GM19023 (cell line): ENCODE data around the gene IFT27.
"Not testable (repeated sequence)": the region's sequence is repeated elsewhere in the genome, so short reads cannot be mapped to it uniquely, and the experiment has no call there.

Experiments
- ATAC-seq: cut with Tn5 transposase; IDR thresholded peaks from one replicate; pipeline ENCODE4 v1.9.1; 2021; ENCODE audit warnings: mild to moderate bottlenecking, moderate library complexity; ENCODE audit not compliant: unreplicated experiment

Gene IFT27

GRCh38 chr22:36745301-36745995 lies 30.5 kb downstream of the IFT27 start:
- ATAC-seq: no peak

GRCh38 chr22:36744791-36745190 lies 31.1 kb downstream of the IFT27 start:
- ATAC-seq: no peak

GRCh38 chr22:36744413-36744765 lies 31.5 kb downstream of the IFT27 start:
- ATAC-seq: no peak

- ATAC-seq: no peak
Observed at GRCh38 chr22:36743591-36744412, 32.1 kb downstream of the IFT27 start.

- ATAC-seq: no peak
Observed at GRCh38 chr22:36743011-36743410, 32.9 kb downstream of the IFT27 start.

GRCh38 chr22:36741968-36742367 lies 34.0 kb downstream of the IFT27 start:
- ATAC-seq: no peak

GRCh38 chr22:36741204-36741793 lies 34.6 kb downstream of the IFT27 start:
- no peak for ATAC-seq

- no peak for ATAC-seq
Observed at GRCh38 chr22:36740716-36741115, 35.2 kb downstream of the IFT27 start.

GRCh38 chr22:36739185-36739584 lies 36.7 kb downstream of the IFT27 start:
- no peak for ATAC-seq

GRCh38 chr22:36738416-36739020 lies 37.4 kb downstream of the IFT27 start:
- ATAC-seq: no peak

GRCh38 chr22:36737776-36738175 lies 38.1 kb downstream of the IFT27 start:
- no peak for ATAC-seq

GRCh38 chr22:36736701-36737320 lies 39.1 kb downstream of the IFT27 start:
- no peak for ATAC-seq

- no peak for ATAC-seq
Observed at GRCh38 chr22:36734171-36735058, 41.5 kb downstream of the IFT27 start.

- ATAC-seq: no peak
Observed at GRCh38 chr22:36733271-36733670, 42.6 kb downstream of the IFT27 start.

GRCh38 chr22:36732609-36733008 lies 43.3 kb downstream of the IFT27 start:
- ATAC-seq: no peak

- no peak for ATAC-seq
Observed at GRCh38 chr22:36731916-36732315, 44.0 kb downstream of the IFT27 start.

GRCh38 chr22:36731321-36731720 lies 44.6 kb downstream of the IFT27 start:
- not testable (repeated sequence) for ATAC-seq

GRCh38 chr22:36730176-36730858 lies 45.6 kb downstream of the IFT27 start:
- no peak for ATAC-seq

- ATAC-seq: no peak
Observed at GRCh38 chr22:36729321-36729720, 46.6 kb downstream of the IFT27 start.

- ATAC-seq: no peak
Observed at GRCh38 chr22:36728505-36728904, 47.4 kb downstream of the IFT27 start.
